ENCODE results near the gene SPATA24. TPM values are rescaled to one million over a fixed set of nuclear protein-coding genes. Genes with fewer than 3 reads are reported as not detected.
"Not testable (repeated sequence)": the region's sequence is repeated elsewhere in the genome, so short reads cannot be mapped to it uniquely, and the experiment has no call there.

SPATA24 gene
- total RNA-seq, 1 experiment from 2014 or later: 12.8 TPM

DNA sequence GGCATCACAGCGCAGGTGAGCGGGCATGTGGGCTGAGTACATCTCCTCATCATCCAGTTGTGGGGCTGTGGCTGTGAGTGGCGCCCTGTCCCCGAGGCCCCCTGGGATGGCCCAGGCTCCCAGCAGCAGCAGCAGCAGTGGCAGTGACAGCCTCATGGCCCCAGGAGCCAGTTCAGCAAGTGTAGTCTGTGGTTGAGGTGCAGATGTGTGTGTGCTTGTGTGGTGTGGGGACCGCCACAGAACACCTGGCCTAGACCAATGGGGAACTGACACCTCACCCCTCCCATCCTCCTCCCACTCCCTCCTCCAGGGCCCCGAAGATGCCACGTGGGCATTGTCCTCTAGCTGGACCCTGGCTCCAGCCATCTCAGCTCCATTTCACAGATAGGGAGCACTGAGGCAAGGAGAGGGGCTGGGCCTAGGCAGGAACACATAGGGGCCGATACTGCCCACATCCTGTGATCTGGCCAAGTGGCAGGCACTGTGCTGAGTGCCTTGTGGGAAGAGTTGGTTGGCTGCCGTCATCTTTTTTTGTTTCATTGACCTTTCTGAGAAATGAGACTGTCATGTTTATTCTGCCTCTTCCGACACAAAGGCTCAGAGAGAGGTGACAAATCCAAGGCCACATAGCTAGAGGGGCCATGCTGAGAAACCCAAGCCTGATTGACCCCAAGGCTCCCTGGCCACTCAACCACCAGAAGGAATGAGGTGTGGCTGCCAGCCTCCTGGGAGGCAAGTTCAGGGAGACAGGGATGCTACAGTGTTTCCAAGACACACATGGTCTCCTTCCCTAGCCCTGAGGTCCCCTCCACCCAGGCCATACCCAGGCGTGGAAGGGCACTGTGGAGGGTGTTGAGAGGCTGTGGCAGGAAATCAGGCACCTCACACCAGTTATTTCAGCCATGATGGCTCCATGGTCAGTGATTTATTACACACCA lies 13.9 kb downstream of the SPATA24 start, which contains the start of gene MZB1:
MZB1 (minus strand) TSS at position 213 of the 938 bp plus-strand sequence; CDS start at position 156, 57 bp downstream.
- no peak for DNase-seq (ENCODE audit: low read depth)
- in situ Hi-C loops (cut with HindIII; ENCODE audit: low pct_unique_long_range_greater_than_20kb, low sequenced_read_pairs): no loop called here

DNA sequence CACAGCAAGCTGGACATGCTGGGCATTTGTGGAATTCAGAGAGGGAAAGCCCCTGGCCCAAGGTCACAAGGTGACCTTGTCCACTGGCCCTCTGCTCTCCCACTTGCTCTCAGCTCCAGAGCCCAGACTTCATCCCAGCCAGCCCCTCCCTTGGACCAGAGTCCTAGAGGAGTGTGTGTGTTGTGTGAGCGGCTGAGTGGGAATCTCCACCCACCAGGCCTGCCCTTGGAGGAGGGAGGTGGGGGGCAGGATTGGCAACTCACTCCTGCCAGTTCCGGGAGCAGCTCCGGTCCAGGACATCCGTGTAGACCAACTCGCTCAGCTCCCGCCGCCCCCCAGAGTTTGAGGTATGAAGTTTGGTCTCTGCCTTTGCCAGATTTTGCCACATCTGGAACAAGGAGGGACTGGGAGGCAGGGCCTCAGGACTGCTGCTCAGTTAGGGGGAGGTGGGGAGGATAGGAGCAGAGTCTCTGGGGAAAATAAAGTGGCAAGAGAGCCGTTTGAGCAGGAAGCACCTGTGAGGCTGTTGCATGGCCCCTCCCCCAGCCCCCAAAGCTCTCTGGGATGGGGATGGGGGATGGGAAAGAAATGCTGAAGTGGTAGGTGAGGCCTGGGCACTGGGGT lies 15.6 kb downstream of the SPATA24 start:
- in situ Hi-C loops (cut with HindIII; ENCODE audit: low pct_unique_long_range_greater_than_20kb, low sequenced_read_pairs): no loop called here
- DNase-seq (ENCODE audit: low read depth): no peak

DNA sequence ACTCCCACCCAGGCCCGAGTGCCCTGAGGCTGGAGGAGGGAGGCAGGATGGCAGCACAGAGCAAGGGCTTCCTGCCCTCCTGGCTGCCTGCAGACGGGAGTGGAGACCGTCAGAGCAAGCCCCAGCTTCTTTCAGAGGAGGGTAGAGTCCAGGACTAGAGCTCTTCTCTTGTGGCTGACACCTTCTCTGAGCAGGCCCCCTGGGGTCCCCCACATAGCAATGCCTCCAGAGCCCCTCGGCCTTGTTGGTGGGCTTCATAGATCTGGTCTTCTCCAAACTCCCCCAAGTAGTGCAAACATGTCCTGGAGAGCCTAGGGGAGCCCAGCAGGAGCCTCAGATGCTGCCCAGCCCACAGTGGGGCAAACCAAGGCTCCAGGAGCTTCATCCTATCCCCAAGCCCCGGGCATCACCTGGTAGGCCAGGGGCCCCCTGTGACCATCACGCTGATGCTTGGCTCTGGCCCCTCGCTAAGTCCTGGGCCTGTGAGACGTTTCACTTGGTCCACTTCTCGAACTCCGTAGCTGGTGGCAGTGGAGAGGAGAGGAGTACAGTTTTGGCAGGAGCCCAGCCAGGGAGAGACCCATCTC lies 16.2 kb downstream of the SPATA24 start:
- in situ Hi-C loops (cut with HindIII; ENCODE audit: low pct_unique_long_range_greater_than_20kb, low sequenced_read_pairs): no loop called here

DNA sequence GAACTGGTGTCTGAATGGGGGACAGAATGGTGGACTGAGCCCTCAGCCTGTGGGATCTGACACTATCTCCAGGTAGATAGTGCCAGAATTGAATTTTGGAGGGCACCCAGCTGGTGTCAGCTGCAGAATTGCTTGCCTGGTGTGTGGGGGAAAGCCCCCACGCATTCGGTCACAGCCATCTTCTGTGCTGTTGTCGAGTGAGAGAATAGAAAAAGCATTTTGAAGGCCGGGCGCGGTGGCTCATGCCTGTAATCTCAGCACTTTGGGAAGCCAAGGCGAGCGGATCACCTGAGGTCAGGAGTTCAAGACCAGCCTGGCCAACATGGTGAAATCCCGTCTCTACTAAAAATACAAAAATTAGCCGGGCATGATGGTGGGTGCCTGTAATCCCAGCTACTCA lies 16.9 kb downstream of the SPATA24 start:
- in situ Hi-C loops (cut with HindIII; ENCODE audit: low pct_unique_long_range_greater_than_20kb, low sequenced_read_pairs): not testable (repeated sequence)

More for the DNA sequence above, 16.2 kb downstream of the SPATA24 start:
- DNase-seq (ENCODE audit: low read depth): no peak

DNA sequence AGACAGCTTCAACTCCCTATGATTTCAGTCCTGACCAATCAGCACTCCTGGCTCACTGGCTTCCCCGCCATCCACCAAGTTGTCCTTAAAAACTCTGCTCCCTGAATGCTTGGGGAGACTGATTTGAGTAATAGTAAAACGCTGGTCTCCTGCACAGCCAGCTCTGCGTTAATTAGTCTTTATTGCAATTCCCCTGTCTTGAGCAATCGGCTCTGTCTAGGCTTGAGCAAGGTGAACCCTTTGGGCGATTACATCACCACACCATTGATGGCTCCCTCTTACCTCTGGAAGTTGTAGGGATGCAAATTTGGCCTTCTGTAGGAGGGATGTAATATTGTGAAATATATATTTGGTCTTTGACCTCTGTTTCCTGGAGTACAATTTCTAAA lies 17.8 kb downstream of the SPATA24 start:
- in situ Hi-C loops (cut with HindIII; ENCODE audit: low pct_unique_long_range_greater_than_20kb, low sequenced_read_pairs): no loop called here
- no peak for DNase-seq (ENCODE audit: low read depth)

More for the DNA sequence above, 16.9 kb downstream of the SPATA24 start:
- not testable (repeated sequence) for DNase-seq (ENCODE audit: low read depth)

DNA sequence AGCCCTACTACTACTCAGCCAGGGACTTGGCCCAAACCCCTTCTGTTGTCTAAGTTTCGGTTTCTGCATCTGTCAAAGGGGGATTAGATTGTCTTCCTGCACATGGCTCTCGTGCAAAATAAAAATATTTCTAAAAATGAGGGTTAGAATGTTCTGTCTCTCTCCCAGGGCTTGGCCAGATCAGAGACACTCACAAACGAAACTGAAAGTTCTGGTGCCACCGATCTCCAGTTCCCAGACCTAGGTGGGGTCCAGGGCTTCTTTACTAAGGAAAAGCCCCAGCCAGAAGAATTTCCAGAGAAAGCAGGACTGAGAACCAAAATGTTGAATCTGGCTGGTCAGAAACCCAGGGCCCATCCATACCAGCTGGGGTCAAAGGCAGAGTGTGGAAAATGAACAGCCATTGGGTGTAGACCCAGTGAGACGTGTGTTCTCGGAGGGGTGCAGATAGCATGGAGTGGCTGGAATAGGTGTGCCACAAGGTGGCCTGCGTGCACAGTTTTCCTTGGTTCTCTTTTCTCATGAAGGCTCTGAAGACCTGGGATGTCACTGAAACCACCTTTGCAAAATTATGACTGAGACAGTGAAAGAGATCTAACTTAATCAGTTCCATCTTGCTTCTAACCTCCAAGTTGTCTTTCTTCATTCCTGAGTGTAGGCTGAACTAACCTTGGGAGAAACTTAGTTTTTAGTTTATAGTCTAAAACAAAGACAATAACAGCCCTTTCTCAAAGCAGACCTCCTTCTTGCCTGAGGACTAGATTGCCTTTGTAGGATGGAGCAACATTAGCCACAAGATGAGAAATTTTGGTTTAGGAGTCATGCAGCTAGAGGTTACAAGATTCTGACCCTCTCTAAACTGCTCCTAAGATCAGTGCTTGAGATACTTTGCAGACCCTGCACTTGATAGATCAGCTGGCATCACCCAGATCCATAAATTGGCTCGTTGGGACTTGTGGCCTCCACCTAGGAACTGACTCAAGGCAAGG lies 18.5 kb downstream of the SPATA24 start:
- DNase-seq (ENCODE audit: low read depth): no peak
- in situ Hi-C loops (cut with HindIII; ENCODE audit: low pct_unique_long_range_greater_than_20kb, low sequenced_read_pairs): no loop called here

DNA sequence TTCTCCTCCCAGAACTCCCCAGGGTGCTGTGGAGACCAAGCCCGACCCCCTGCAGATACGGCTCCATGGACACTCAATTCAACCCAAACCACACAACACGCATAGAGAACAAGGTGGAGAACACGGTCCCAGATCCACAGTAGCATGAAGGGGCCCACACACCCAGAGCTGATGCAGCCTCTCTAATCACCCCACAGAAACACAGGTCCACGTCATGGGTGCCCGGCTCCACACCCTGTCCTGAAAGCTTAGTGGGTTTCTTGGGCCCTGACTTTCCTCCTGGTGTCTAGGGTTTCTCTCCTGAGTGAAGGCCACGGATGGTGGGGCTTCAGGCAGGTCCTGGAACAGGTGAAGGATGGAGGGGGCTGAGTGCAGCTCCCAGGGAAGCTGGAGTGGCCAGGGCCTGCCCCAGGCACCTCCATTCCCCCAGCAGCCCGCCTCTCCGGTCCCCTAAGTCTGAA lies 19.3 kb downstream of the SPATA24 start:
- in situ Hi-C loops (cut with HindIII; ENCODE audit: low pct_unique_long_range_greater_than_20kb, low sequenced_read_pairs): no loop called here
- no peak for DNase-seq (ENCODE audit: low read depth)

DNA sequence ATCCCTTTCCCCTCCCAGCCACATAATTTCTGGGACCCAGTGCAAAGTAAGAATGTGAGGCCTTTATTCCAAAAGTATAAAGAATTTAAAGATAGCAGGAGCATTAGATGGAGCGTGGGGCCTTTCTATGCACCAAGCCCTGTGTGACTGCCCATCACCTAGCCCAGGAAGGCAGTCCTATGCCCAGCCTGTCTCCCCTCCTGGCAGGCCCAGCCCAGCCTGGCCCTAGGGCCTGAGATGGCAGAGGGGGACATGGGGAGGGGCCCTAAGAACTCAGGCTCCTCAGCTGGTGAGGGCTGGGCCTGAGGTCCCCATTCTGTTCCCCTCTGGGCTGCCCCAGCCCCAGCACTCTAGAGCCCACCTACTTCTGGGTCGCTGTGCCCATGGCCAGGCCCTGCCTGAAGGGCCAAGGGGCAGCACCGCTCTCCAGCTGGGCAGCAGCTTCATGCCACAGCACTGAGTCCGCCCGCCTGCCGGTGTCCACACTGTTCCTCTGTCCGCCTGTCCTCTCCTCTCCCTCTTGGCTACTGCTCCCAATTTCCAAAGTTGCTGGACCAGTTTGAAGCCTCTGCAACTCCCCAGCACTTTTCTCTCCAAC lies 19.8 kb downstream of the SPATA24 start:
- in situ Hi-C loops (cut with HindIII; ENCODE audit: low pct_unique_long_range_greater_than_20kb, low sequenced_read_pairs): no loop called here
- DNase-seq (ENCODE audit: low read depth): no peak

DNA sequence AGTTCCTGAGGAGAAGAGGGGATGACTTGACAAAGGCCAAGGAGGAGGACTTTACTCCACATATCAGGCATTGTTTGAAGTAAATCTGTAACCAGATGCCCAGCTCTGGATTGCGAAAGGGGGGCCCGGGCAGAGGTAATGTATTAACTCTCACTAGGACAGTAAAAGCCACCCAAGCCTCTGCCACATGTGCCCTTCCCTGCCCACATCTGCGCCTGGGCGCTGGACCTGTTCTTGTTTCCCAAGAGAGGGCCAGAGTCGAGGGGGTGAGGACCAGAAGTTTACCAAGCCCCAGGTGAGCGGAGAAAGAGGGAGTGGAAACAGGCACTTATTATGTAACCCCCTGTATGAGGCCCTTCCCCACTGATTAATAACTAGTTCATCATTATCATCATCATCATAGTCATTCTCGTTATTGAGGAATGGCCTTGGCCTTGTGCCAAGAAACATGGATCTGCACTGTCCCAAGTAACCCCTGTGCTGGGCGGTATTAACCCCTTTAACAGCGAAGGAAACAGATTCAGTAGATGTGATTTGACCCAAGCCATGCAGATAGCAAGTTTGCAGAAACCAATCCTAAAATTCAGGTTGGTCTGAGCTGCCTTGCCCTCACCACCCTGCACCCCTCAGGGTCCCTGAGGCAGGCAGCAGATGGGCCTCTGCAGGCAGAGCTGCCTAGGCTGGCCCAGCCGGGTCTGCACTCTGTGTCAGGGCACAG lies 20.5 kb downstream of the SPATA24 start, which contains the start of gene SLC23A1:
SLC23A1 (minus strand) TSS at position 23 of the 718 bp plus-strand sequence. CDS start 44 bp downstream, outside the sequence.
- peak; percentile 54 for DNase-seq (ENCODE audit: low read depth)

DNA sequence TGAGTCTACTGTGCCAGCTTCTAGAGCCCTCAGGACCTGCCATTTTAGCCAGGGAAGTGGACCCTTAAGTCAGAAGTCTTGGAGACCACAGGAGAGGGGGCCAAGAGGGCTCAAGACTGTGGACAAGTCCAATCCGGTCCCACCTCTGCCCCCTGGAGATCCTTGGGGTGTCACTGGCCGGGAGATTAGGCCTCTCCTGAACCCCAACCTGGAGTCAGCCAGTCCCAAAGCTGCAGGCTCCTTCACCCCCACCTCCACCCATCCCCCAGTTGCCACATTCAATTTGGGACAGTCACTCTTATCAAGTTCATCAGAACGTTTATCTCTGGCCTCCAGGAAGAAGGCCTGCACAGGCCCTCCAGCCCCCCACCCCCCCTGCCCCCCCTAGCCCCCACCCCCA lies 21.1 kb downstream of the SPATA24 start:
- in situ Hi-C loops (cut with HindIII; ENCODE audit: low pct_unique_long_range_greater_than_20kb, low sequenced_read_pairs): no loop called here
- DNase-seq (ENCODE audit: low read depth): no peak

More for the DNA sequence above, 20.5 kb downstream of the SPATA24 start, which contains the start of gene SLC23A1:
- in situ Hi-C loops (cut with HindIII; ENCODE audit: low pct_unique_long_range_greater_than_20kb, low sequenced_read_pairs): no loop called here

DNA sequence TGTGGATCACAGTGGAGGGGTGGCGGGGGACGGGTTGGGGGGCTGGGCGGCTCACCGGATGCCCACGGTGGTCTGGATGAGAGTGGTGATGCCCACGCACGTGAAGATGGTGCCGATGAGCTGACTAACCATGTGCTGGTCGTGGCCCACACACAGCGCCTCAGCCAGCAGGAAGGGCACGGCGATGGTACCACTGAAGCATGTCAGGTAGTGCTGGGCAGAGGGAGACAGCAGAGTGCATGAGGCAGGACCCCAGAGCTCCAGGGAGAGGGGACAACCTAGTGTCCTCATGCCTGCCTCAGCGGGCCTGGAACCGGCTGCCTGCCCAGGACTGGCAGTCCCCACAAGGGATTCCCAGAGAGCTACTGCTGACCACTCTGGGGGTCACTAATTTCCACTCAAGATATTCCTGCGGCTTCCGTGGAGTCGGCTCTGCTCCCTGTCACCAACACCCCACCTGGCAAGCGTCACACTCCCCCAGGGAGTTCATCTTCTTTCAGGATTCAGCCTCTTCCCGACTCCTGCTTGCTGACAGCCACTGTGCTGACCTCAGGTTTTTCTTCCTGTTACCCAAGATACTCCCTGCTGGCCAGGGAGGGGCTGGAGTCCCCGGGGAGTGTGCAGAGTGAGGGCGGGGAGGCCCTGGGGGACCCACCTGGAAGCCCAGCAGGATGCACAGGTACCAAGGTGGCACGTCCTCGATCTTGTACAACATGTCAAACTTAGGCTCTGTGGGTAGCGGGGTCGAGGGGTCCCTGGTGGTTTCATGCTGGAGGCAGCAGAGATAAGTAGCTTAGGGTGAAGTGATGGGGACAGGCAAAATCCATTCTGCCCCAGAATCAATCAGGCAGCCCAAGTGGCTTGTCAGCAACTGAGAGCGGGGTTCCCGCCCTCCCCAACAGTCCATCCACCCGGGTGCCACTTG lies 21.8 kb downstream of the SPATA24 start:
- DNase-seq (ENCODE audit: low read depth): no peak
- in situ Hi-C loops (cut with HindIII; ENCODE audit: low pct_unique_long_range_greater_than_20kb, low sequenced_read_pairs): no loop called here

DNA sequence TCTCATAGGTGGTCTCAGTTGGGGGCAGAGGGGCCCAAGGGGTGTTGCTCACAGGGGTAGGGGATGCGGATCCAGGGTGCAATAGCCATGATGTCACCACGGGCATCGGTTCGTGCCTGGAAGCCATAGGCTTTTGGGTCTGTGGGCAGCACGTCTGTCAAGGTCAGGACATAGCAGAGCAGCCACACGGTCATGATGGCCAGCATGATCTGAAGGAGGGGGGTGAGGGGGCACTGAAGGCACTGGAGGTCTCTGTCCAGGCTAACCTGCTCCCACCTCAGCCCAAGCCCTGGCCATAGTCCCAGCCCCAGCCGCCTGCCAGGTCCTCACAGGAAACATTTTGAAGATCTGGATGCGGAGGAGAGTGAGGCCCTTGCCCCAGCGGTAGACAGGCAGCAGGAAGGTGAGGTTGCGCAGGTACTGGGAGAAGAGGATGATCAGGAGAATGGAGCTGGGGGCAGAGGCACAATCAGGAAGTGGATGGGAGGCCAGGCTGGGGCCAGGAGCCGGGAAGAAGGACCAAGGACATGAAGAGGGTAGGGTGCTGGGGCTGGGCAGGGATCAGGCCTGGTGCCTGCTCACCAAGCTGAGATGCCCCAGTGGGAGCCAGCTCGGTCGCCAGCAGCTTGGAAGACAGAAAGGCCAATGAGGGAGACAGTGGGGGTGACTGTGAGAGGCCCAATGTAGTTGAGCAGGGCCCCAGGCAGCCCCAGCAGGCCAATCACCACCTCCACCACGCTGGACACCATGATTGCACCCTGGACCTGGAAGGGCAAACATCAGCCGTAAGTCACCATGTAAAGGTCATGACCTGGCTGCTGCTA lies 24.1 kb downstream of the SPATA24 start:
- no peak for DNase-seq (ENCODE audit: low read depth)
- in situ Hi-C loops (cut with HindIII; ENCODE audit: low pct_unique_long_range_greater_than_20kb, low sequenced_read_pairs): no loop called here

DNA sequence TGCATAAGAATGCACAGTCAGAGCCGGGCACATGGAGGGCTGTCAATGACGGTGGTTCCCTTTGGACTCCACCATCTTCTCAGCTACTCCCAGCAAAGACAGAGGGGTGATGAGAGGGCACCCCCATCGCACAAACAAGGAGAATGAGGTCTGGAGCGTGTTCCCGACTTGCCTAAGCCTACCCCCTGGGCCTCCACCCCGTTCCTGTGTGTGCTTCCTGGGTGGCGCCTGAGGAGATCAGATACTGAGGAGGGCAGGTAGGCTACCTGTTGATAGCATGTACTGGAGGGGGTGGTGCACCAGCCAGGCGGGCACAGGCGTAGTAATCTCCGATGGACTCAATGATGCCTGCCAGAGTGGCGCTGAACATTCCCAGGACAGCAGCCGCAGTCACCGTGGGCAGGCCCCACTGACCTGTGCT lies 24.9 kb downstream of the SPATA24 start:
- in situ Hi-C loops (cut with HindIII; ENCODE audit: low pct_unique_long_range_greater_than_20kb, low sequenced_read_pairs): no loop called here
- DNase-seq (ENCODE audit: low read depth): no peak

DNA sequence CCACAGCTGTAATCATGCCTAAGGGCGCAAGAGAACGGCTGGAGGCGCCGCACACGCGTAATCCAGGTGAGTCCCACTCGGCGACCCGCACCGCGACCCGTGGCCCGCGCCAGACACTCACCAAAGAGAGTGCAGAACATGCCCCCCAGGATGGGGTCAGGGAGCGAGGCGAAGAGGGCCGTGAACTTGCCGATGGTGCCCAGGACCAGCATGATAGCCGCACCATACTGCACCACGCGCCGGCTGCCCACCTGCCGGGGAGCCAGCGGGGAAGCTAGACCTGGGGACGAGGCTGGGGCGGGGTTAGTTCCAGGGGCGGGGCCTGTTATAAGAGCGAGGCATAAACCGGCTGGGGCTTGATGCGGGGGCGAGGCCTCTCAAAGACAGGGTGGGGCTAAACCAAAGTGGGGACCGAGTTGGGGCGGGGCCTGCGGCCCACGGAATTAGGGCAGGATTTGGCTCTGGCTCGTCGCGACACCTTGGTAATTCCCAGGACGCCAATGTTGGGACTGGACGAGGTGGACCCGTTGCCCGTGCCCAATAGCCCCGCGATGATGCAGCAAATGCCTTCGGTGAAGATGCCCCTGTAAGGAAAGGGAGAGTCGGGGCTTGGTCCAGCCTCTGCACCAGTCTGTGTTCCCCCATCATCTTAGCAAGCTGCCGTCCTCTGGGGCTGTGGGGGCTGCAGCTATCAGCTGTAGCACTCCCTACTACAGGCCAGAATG lies 25.6 kb downstream of the SPATA24 start:
- in situ Hi-C loops (cut with HindIII; ENCODE audit: low pct_unique_long_range_greater_than_20kb, low sequenced_read_pairs): no loop called here
- DNase-seq (ENCODE audit: low read depth): no peak

All from Caki2 (cell line).